IMR-90 (cell line): Measurements from ENCODE around the gene VRTN. TPM values are rescaled to one million over a fixed set of nuclear protein-coding genes. Genes with fewer than 3 reads are reported as not detected.
A peak's percentile ranks its signal among the peaks of the same experiment; 100 is the strongest.

Experiments
- ATAC-seq: fragments of 200-7000 bp; cut with Tn5 transposase; 2 replicates; pipeline ENCODE4 v1.9.1; 2020; ENCODE audit warnings: low read depth, mild to moderate bottlenecking, moderate library complexity
- BruUV-seq: library from RNA; stranded (reverse); fragments of 400-500 nt; replicated peaks from 2 replicates; lab custom pipeline; 2021; lab: Mats Ljungman, UMichigan
- CTCF ChIA-PET: fragments of 300-600 bp; formaldehyde crosslinking; extraction: SDS; loops from one replicate; lab custom pipeline; 2021; ENCODE audit warnings: antibody characterized with exemption; lab: Yijun Ruan, JAX
- POLR2A ChIA-PET: fragments of 300-600 bp; sonication (Branson Sonifier 250); formaldehyde crosslinking; loops from one replicate; lab custom pipeline; 2022; ENCODE audit warnings: antibody characterized with exemption; ENCODE audit not compliant: unreplicated experiment; lab: Charles Lee
- DNase-seq: peaks from one replicate; pipeline ENCODE4 v3.0.0; 2013
- H2AFZ ChIP-seq: replicated peaks from 2 replicates; pipeline ENCODE3; 2013; ENCODE audit warnings: low read length, mild to moderate bottlenecking; ENCODE audit not compliant: poor library complexity
- H2AK5ac ChIP-seq: 2 replicates; pipeline ENCODE4 v1.6.1; 2013; ENCODE audit warnings: low read depth, low read length, inconsistent platforms
- H2AK9ac ChIP-seq: replicated peaks from 2 replicates; pipeline ENCODE3; 2013; ENCODE audit warnings: mild to moderate bottlenecking, low read depth, low read length, moderate library complexity; ENCODE audit not compliant: poor library complexity
- H2BK120ac ChIP-seq: 2 replicates; pipeline ENCODE4 v1.6.1; 2013; ENCODE audit warnings: low read depth, low read length, inconsistent platforms
- H2BK15ac ChIP-seq: 3 replicates; pipeline ENCODE4 v1.6.1; 2013; ENCODE audit warnings: low read depth, low read length, inconsistent platforms
- H2BK20ac ChIP-seq: 2 replicates; pipeline ENCODE4 v1.6.1; 2013; ENCODE audit warnings: low read depth, mild to moderate bottlenecking, inconsistent platforms, low read length, moderate library complexity
- H2BK5ac ChIP-seq: 2 replicates; pipeline ENCODE4 v1.6.1; 2013; ENCODE audit warnings: mild to moderate bottlenecking, low read depth, low read length, inconsistent platforms; ENCODE audit not compliant: poor library complexity, severe bottlenecking
- H3K14ac ChIP-seq: replicated peaks from 2 replicates; pipeline ENCODE4 v1.6.1; 2013; ENCODE audit warnings: low read depth, low read length, inconsistent platforms
- H3K18ac ChIP-seq: 2 replicates; pipeline ENCODE4 v1.6.1; 2013; ENCODE audit warnings: low read depth, low read length, control low read depth
- H3K23ac ChIP-seq: 2 replicates; pipeline ENCODE4 v1.6.1; 2013; ENCODE audit warnings: low read depth, low read length, inconsistent platforms
- H3K27ac ChIP-seq: 2 replicates; pipeline ENCODE4 v1.5.1; 2013; ENCODE audit warnings: mild to moderate bottlenecking, control low read depth, low read length; ENCODE audit not compliant: insufficient read depth
- H3K27me3 ChIP-seq: 2 replicates; pipeline ENCODE4 v1.6.1; 2013; ENCODE audit warnings: low read length; ENCODE audit not compliant: control insufficient read depth, insufficient read depth
- H3K36me3 ChIP-seq: 2 replicates; pipeline ENCODE4 v1.6.1; 2013; ENCODE audit warnings: low read length, mixed read lengths; ENCODE audit not compliant: control insufficient read depth, insufficient read depth
- H3K4ac ChIP-seq: 2 replicates; pipeline ENCODE4 v1.6.1; 2013; ENCODE audit warnings: low read depth, low read length, inconsistent platforms
- H3K4me1 ChIP-seq: 2 replicates; pipeline ENCODE4 v1.6.1; 2013; ENCODE audit warnings: low read length, mixed read lengths; ENCODE audit not compliant: control insufficient read depth, insufficient read depth
- H3K4me2 ChIP-seq: 2 replicates; pipeline ENCODE4 v1.6.1; 2013; ENCODE audit warnings: low read depth, mild to moderate bottlenecking, control low read depth, low read length, moderate library complexity
- H3K4me3 ChIP-seq: 2 replicates; pipeline ENCODE4 v1.5.1; 2013; ENCODE audit warnings: low read depth, mild to moderate bottlenecking, control low read depth, low read length, moderate library complexity; ENCODE audit not compliant: insufficient read depth
- H3K56ac ChIP-seq: 2 replicates; pipeline ENCODE4 v1.6.1; 2013; ENCODE audit warnings: low read length, inconsistent platforms; ENCODE audit not compliant: insufficient read depth; ENCODE audit errors: extremely low read depth
- H3K79me1 ChIP-seq, 2 experiments: 2 replicates each; pipeline ENCODE4 v1.6.1; 2013; ENCODE audit warnings: low read length in 2 of 2, inconsistent platforms in 1 of 2, low read depth in 1 of 2
- H3K9ac ChIP-seq: 2 replicates; pipeline ENCODE4 v1.6.1; 2013; ENCODE audit warnings: low read depth, low read length, control low read depth
- H3K9me1 ChIP-seq: 2 replicates; pipeline ENCODE4 v1.6.1; 2013; ENCODE audit warnings: low read length, inconsistent platforms; ENCODE audit not compliant: insufficient read depth
- H3K9me3 ChIP-seq: 2 replicates; pipeline ENCODE4 v1.6.1; 2013; ENCODE audit warnings: low read length; ENCODE audit not compliant: control insufficient read depth, insufficient read depth
- H4K20me1 ChIP-seq: 2 replicates; pipeline ENCODE4 v1.6.1; 2013; ENCODE audit warnings: low read length, inconsistent platforms; ENCODE audit not compliant: insufficient read depth
- H4K5ac ChIP-seq: 2 replicates; pipeline ENCODE4 v1.6.1; 2013; ENCODE audit warnings: mild to moderate bottlenecking, low read depth, low read length, control low read depth
- H4K8ac ChIP-seq, 2 experiments: 2 replicates each; pipeline ENCODE4 v1.6.1; 2013; ENCODE audit warnings: low read depth in 2 of 2, low read length in 2 of 2, control low read depth in 1 of 2, inconsistent platforms in 1 of 2
- H4K91ac ChIP-seq: 2 replicates; pipeline ENCODE4 v1.6.1; 2013; ENCODE audit warnings: low read depth, low read length, inconsistent platforms; ENCODE audit not compliant: insufficient read depth
- MAZ ChIP-seq: IDR thresholded peaks from 2 replicates; pipeline ENCODE4 v1.6.1; 2012; ENCODE audit warnings: low read depth, mild to moderate bottlenecking, low read length, improper control_type of control experiment, moderate library complexity, borderline replicate concordance
- POLR2A ChIP-seq: IDR thresholded peaks from 2 replicates; pipeline ENCODE4 v1.6.1; 2012; ENCODE audit warnings: mild to moderate bottlenecking, low read depth, low read length
- RCOR1 ChIP-seq: IDR thresholded peaks from 2 replicates; pipeline ENCODE4 v1.6.1; 2012; ENCODE audit warnings: mild to moderate bottlenecking, low read length, improper control_type of control experiment; ENCODE audit not compliant: insufficient replicate concordance
- USF2 ChIP-seq: fragments of 150-350 bp; IDR thresholded peaks from 2 replicates; pipeline ENCODE4 v1.6.1; 2017; ENCODE audit warnings: mild to moderate bottlenecking, antibody characterized with exemption, low read length, low read depth
- WGBS, 2 experiments: methylation state at CpG; one replicate each; pipeline versions ENCODE4 v1.1.5 to v1.1.7; 2013; ENCODE audit warnings: missing lambda C conversion rate in 2 of 2; ENCODE audit not compliant: insufficient read length in 1 of 2; ENCODE audit errors: extremely low coverage in 2 of 2; 5-methylcytosine and 5-hydroxymethylcytosine counted together
- dilution Hi-C: fragments of 300-500 bp; cut with HindIII; formaldehyde crosslinking; loops from one replicate; pipeline ENCODE4 v1.14.3; 2018; ENCODE audit warnings: low sequenced_read_pairs; ENCODE audit not compliant: unreplicated experiment
- in situ Hi-C: fragments of 300-500 bp; cut with MboI; formaldehyde crosslinking; loops from 3 replicates; pipeline ENCODE4 v1.14.3; 2019; ENCODE audit warnings: low sequenced_read_pairs, inconsistent platforms, mixed read lengths
- intact Hi-C: fragments of 100-400 bp; cut with micrococcal nuclease; formaldehyde crosslinking; loops from 2 replicates; pipeline ENCODE4 v1.10.0; 2022
- polyA plus RNA-seq, 3 experiments: library from polyadenylated mRNA; depleted of rRNA; stranded (reverse); fragments of >200 nt; gene quantifications; 2 replicates each; pipeline ENCODE4 v1.2.3, GENCODE V29; 2012; ENCODE audit warnings: low replicate concordance in 1 of 3
- total RNA-seq: library from RNA; depleted of rRNA; stranded (reverse); fragments of >200 nt; gene quantifications from 2 replicates; pipeline ENCODE4 v1.2.3, GENCODE V29; 2012

The VRTN gene
- total and polyA plus RNA-seq, 2 of the 4 experiments (the other 2 are of a cell fraction), result not detected

- Histone ChIP-seq H3K79me1 (no peaks in the 10 kb centered on the region), H2AK9ac (peak overlapping the region; percentile 65), H3K18ac (no peak overlapping the region), H2BK120ac (no peak overlapping the region), H3K36me3 (no peaks in the 10 kb centered on the region), H3K9me3 (no peaks in the 10 kb centered on the region), H2BK20ac (no peak overlapping the region), H3K9me1 (no peaks in the 10 kb centered on the region), H4K20me1 (no peaks in the 10 kb centered on the region), H3K56ac (no peak overlapping the region), H2BK15ac (no peak overlapping the region), H2AK5ac (no peak overlapping the region), H3K9ac (no peak overlapping the region), H3K27me3 (peaks cover 40% of the 10 kb centered on the region), H4K91ac (no peak overlapping the region), H2AFZ (peak overlapping the region; percentile 32), H3K4me1 (no peaks in the 10 kb centered on the region), H4K8ac (no peak overlapping the region), H3K4me2 (no peak overlapping the region), H4K5ac (no peak overlapping the region), H3K27ac (no peak overlapping the region), H3K14ac (no peak overlapping the region), H3K4me3 (no peak overlapping the region), H3K4ac (no peak overlapping the region), H2BK5ac (no peak overlapping the region), H3K23ac (no peak overlapping the region)
- POLR2A ChIA-PET, result no interaction called here
- intact Hi-C loops, result loop anchor here (10.0 kb wide), 1 partner anchor 440 kb away; no protein-coding TSS in a partner anchor
- DNase-seq (no peak), ATAC-seq (no peak)
- dilution Hi-C loops, result no loop called here
- CTCF ChIA-PET, result no interaction called here
- no TSS peak for BruUV-seq
- TF ChIP-seq MAZ (no peak), POLR2A (no peak), USF2 (no peak), RCOR1 (no peak)
- 63% methylated on average over 4 of the region's 7 CpGs; no CpG with 5 or more reads in 1 of the 2 experiments for WGBS, 2 experiments
- in situ Hi-C loops, result loop anchor here (5.0 kb wide), 1 partner anchor 108 kb away; no protein-coding TSS in a partner anchor
These were observed 16.1 kb downstream of the VRTN start for GRCh38 chr14:74364271-74364880.
